K562 (cell line): ENCODE measurements around the gene ARL10. TPM values are rescaled to one million over a fixed set of nuclear protein-coding genes. Genes with fewer than 3 reads are reported as not detected.

Experiments used
- ARID2 ChIP-seq: fragments of 450-650 bp; IDR thresholded peaks from 2 replicates; pipeline ENCODE4 v1.6.1; 2017; ENCODE audit warnings: antibody characterized with exemption, mild to moderate bottlenecking
- SMAD2 ChIP-seq: fragments of 150-350 bp; IDR thresholded peaks from 2 replicates; pipeline ENCODE4 v1.6.1; 2014; ENCODE audit warnings: low read depth, mild to moderate bottlenecking, low read length
- ZNF717 ChIP-seq: fragments of 250-450 bp; sonication (Bioruptor Pico); IDR thresholded peaks from 2 replicates; pipeline ENCODE4 v1.5.0; 2021
- polyA plus RNA-seq, 8 experiments: library from polyadenylated mRNA; depleted of rRNA in 4 of 8; stranded (reverse) in 5 of 8; unstranded in 3 of 8; fragments of >200 nt; fragmentation: Nextera tagmentation in 2 of 8; fragmentation: Illumina TruSeq in 1 of 8; extraction: Ambion mirVana in 2 of 8; extraction: Trizol in 1 of 8; gene quantifications; 2 replicates each; pipeline versions ENCODE4 v1.2.1 to v1.2.3, GENCODE V29; 2011 to 2014; ENCODE audit warnings: inconsistent platforms in 1 of 8, missing spikeins in 1 of 8
- total RNA-seq, 7 experiments: library from RNA; depleted of rRNA in 6 of 7; stranded (reverse); fragments of >200 nt in 6 of 7; fragmentation: Illumina TruSeq in 2 of 7; extraction: Trizol in 2 of 7; gene quantifications; 2 replicates each; pipeline versions ENCODE4 v1.2.1 to v1.2.3, GENCODE V29; 2011 to 2021; ENCODE audit warnings: low replicate concordance in 1 of 7
- TF ChIP-seq, protein P1 (sequence below): fragments of 250-450 bp; sonication (Bioruptor Pico); IDR thresholded peaks from 2 replicates; pipeline ENCODE4 v1.8.0; 2021; ENCODE audit warnings: borderline replicate concordance, mild to moderate bottlenecking, moderate library complexity; ENCODE audit not compliant: poor library complexity, severe bottlenecking
- TF ChIP-seq, protein P2 (sequence below): sonication (generic); formaldehyde crosslinking; IDR thresholded peaks from 2 replicates; pipeline ENCODE4 v1.8.1; 2023; ENCODE audit warnings: missing genetic modification reagents, mild to moderate bottlenecking, borderline replicate concordance

Gene ARL10
- total and polyA plus RNA-seq, 9 of the 15 experiments (the other 6 are each of a cell fraction or from before 2014, with no cell fraction given), result under 0.01 to 0.40 (median 0.34) TPM; not detected in 3

GRCh38 chr5:176383961-176384360 is 18.7 kb downstream of the ARL10 start (continued):
- TF ChIP-seq, protein P1, sequence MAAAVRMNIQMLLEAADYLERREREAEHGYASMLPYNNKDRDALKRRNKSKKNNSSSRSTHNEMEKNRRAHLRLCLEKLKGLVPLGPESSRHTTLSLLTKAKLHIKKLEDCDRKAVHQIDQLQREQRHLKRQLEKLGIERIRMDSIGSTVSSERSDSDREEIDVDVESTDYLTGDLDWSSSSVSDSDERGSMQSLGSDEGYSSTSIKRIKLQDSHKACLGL (CRISPR knock-in tag), result no peak
- TF ChIP-seq ZNF717 (no peak), SMAD2 (no peak), ARID2 (no peak)
- TF ChIP-seq, protein P2, sequence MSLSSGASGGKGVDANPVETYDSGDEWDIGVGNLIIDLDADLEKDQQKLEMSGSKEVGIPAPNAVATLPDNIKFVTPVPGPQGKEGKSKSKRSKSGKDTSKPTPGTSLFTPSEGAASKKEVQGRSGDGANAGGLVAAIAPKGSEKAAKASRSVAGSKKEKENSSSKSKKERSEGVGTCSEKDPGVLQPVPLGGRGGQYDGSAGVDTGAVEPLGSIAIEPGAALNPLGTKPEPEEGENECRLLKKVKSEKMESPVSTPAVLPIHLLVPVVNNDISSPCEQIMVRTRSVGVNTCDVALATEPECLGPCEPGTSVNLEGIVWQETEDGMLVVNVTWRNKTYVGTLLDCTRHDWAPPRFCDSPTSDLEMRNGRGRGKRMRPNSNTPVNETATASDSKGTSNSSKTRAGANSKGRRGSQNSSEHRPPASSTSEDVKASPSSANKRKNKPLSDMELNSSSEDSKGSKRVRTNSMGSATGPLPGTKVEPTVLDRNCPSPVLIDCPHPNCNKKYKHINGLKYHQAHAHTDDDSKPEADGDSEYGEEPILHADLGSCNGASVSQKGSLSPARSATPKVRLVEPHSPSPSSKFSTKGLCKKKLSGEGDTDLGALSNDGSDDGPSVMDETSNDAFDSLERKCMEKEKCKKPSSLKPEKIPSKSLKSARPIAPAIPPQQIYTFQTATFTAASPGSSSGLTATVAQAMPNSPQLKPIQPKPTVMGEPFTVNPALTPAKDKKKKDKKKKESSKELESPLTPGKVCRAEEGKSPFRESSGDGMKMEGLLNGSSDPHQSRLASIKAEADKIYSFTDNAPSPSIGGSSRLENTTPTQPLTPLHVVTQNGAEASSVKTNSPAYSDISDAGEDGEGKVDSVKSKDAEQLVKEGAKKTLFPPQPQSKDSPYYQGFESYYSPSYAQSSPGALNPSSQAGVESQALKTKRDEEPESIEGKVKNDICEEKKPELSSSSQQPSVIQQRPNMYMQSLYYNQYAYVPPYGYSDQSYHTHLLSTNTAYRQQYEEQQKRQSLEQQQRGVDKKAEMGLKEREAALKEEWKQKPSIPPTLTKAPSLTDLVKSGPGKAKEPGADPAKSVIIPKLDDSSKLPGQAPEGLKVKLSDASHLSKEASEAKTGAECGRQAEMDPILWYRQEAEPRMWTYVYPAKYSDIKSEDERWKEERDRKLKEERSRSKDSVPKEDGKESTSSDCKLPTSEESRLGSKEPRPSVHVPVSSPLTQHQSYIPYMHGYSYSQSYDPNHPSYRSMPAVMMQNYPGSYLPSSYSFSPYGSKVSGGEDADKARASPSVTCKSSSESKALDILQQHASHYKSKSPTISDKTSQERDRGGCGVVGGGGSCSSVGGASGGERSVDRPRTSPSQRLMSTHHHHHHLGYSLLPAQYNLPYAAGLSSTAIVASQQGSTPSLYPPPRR (CRISPR knock-in tag), result no peak
- TF ChIP-seq, all 486 proteins: peak for 0
